Measurements from ENCODE around the gene ZBED5.

The ZBED5 gene

GRCh38 chr11:10878408-10879214 is 20.8 kb upstream of the ZBED5 start:
- peak; percentile 58 for DNase-seq (ENCODE audit: low spot score)

- no peak for DNase-seq (ENCODE audit: low spot score)
Measured at GRCh38 chr11:10876158-10876557, 18.3 kb upstream of the ZBED5 start.

GRCh38 chr11:10875430-10876021 is 17.7 kb upstream of the ZBED5 start:
- DNase-seq (ENCODE audit: low spot score) = no peak

- no peak for DNase-seq (ENCODE audit: low spot score)
Measured at GRCh38 chr11:10872097-10872496, 14.2 kb upstream of the ZBED5 start.

- DNase-seq (ENCODE audit: low spot score) = no peak
Measured at GRCh38 chr11:10868352-10868751, 10.5 kb upstream of the ZBED5 start.

- no peak for DNase-seq (ENCODE audit: low spot score)
Measured at GRCh38 chr11:10866893-10867331, 9.1 kb upstream of the ZBED5 start.

DNA sequence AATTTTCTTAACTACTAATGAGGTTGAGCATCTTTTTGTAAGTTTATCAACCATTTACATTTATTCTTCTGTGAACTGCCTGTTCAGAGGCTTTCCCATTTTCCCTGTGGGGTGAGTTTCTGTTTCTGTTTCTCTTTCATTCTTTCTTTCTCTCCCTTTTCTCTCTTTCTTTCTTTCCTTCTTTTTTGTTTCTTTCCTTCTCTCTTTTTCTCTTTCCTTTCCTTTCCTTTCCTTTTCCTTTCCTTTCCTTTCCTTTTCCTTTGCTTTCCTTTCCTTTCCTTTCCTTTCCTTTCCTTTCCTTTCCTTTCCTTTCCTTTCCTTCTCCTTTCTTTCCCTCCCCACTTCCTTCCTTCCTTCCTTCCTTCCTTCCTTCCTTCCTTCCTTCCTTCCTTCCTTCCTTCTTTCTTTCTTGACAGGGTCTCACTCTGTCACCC is 8.0 kb upstream of the ZBED5 start:
- no peak for DNase-seq (ENCODE audit: low spot score)

- DNase-seq (ENCODE audit: low spot score) = no peak
Measured at GRCh38 chr11:10864688-10865087, 6.8 kb upstream of the ZBED5 start.

DNA sequence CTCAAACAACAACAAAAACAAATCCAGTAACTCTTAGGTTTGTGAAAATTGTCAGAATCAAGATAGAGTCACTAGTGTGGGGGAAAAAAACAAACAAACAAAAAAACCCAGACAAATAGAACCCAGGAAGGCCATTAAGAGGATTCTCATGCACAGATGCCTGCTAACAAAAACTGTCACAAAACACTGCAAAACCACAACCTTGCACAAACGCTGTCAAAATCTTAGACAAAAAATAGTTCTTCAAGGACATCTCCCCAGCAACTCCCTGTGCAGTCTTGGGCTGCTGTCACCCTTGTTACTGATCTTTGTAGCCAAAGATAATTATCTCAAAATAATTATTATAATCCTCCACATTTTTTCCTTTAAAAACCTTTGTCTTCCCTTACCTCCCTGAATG is 4.6 kb upstream of the ZBED5 start:
- DNase-seq (ENCODE audit: low spot score) = no peak

GRCh38 chr11:10861799-10862198 is 3.9 kb upstream of the ZBED5 start:
- no peak for DNase-seq (ENCODE audit: low spot score)

GRCh38 chr11:10861047-10861446 is 3.2 kb upstream of the ZBED5 start:
- DNase-seq (ENCODE audit: low spot score) = no peak

- DNase-seq (ENCODE audit: low spot score) = peak; percentile 34
Measured at GRCh38 chr11:10858439-10859325, 829 bp upstream of the ZBED5 start.

GRCh38 chr11:10857459-10857708 is 469 bp downstream of the ZBED5 start:
- DNase-seq (ENCODE audit: low spot score) = no peak

DNA sequence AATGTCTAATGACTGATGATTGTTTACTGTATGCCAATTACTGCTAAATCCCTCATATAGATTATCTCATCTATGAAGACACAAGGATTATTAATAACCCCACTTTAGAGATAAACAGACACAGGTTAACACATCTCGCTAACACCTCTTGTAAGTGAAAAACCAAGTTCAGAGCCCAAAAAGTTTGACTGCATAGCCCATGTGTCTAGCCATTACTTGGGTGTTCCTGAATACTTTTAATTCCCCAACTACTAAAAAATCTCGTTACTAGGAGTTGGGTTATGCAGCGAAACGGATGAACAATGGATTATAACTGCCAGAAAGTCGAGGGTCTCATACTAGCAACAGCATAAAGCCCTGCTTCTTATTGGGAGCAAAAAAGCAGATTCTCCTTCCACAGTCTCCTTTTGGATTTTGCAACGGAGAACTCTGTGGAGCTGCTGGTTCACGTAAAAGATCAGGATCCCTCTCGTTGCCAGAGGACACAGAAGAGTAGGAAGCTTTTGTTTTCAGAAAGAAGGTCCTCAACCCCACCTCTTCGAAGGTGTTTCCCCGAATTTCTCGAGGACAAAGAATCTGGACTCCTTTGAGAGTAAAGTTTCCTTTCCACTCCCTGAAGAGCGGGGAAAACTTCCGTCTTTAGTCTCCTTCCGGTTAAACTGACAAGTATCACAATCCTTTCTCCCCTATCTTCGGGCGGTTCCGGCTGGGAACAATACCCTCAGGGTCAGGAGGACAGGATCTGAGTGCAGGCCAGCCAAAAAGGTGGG is 979 bp downstream of the ZBED5 start:
- peak; percentile 41 for DNase-seq (ENCODE audit: low spot score)

DNA sequence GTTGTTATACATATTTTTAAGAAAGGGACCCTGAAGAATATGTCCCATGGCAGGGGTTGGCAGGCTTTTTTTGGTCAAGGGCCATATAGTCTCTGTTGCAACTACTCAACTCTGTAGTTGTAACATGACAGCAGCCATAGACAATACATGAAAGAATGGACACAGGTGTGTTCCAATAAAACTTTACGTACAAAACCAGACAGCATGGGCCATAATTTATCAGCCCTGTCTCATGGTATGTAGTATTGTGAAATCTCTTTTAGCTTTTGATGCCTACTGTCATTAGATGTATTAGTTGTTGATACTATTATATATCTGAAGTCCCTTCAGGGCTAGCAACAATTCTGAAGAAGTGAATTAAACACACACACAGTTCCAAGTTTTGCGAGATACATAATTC is 2.6 kb downstream of the ZBED5 start:
- DNase-seq (ENCODE audit: low spot score) = no peak

GRCh38 chr11:10847960-10848860 is 9.6 kb downstream of the ZBED5 start:
- DNase-seq (ENCODE audit: low spot score) = no peak

GRCh38 chr11:10846660-10847059 is 11.2 kb downstream of the ZBED5 start:
- no peak for DNase-seq (ENCODE audit: low spot score)

DNA sequence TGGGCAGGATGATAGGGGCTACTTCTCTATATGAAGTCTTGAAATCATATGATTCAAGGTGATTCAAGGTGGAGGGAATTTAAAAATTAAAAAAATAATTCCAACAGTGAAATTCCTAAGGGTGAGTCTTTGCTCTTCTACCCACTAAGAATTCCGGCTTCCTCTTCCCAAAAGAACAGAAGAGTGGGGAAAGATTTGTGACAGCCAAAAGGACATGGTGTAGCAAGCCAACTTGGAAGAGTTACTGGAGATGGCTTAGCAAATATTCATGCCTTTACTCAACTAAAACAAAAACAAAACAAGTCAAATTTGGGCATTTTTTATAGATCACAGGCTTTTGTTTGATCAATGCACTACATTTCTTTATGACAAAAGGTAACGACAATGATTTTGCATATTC is 12.3 kb downstream of the ZBED5 start:
- DNase-seq (ENCODE audit: low spot score) = no peak

GRCh38 chr11:10844796-10845195 is 13.1 kb downstream of the ZBED5 start:
- DNase-seq (ENCODE audit: low spot score) = no peak

DNA sequence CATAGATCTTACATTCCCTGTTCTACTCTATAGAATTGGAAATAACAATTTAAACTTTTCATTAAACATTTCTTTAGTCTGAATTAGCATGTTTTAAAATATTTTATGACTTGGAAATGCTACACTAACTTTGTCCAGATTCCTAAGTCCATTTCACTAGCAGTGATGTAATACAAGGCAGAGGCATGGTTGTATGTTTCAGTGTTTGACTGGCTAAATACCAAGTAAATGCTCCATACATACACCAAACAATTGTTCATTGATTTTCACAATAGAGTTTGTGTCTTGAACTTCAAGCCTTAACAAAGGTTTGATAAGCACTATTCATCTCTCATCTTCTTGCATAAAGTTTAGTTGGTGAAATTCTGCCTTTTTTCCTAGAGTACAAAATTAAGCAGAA is 13.5 kb downstream of the ZBED5 start:
- DNase-seq (ENCODE audit: low spot score) = no peak

- no peak for DNase-seq (ENCODE audit: low spot score)
Measured at GRCh38 chr11:10838881-10839280, 19.0 kb downstream of the ZBED5 start.
